Inflammatory macrophage treated with lipopolysaccharide for 4 hours (primary cell): ENCODE measurements around the gene MINDY4.

Experiments
- DNase-seq: peaks from one replicate; pipeline ENCODE4 v3.0.0-alpha.2; 2020

MINDY4 gene

DNA sequence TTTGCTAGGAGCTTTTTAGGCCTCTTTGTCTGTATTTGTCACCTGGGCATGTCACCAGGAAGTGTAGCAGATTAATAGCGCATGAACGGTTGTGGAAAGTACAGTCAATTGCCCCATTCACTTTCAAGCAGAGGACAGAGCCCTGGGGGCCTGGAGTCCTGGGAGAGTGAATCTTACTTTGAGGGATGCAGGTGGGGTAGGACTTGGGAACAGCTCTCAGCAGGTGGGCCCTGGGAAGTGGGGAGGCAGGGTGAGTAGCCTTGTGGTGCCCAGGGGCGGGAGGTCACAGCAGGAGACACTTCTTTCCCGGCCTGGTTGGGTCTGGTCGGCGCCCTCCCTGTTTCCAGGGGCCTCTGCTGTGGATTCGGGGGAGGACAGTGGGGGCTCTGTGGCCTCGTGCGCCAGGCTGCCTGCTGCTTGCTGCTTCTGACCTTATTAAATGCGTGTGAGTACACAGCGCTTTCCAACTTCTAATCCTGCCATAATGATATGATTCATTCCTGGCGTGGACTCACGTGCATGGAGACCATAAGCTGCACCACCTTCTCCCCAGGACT is 88.8 kb downstream of the MINDY4 start:
- no peak for DNase-seq

DNA sequence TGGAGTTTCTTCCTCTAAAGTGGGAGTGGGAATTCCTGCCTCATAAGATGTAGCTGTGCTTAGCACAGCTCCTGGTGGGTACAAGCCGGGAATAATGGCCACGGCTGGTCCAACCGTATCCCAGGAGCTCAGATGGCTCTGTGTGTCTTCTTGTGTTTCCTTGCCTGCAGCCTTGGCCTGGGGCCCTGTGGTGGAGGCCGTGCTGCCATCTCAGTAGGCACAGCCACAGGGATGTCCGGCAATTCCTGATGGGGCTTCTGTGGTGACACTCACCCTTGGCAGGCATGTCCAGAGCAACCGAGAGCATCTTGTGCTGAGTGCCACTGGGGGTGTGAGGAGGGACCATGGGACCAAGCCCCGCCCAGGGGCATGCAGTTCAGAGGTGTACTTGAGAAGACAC is 90.4 kb downstream of the MINDY4 start:
- no peak for DNase-seq

DNA sequence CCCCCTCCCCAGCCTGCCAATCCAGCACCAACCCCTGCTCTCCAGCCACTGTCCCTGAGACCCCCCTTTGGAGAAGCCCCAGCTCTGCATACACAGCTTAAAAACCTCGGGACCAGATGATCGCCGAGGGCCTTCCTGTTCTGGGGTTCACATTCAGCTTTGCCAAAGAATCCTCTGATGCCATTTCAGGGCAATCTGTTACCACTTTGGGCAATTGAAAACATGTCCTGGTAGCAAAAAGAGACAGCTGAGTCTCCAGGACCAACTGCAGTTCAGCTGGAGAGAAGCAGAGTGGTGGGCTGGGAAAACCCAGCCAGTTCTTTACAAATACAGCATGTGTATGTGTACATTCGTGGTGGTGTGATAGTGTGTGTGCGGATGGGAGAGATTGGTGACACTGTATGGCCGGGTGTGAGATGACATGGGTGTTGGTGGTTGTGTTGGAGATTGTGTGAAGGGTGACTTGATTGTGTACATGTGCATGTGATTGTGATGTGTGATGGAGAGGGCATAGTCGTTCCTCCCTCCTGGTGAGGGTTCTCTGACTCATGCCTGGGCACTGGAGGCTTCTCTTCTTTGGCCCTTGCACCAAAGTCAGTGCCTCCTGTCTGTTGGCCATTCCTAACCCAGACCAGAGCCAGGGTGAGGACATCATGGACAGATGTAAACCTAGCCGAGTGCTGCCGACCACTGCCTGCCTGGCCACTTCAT is 91.9 kb downstream of the MINDY4 start:
- no peak for DNase-seq

DNA sequence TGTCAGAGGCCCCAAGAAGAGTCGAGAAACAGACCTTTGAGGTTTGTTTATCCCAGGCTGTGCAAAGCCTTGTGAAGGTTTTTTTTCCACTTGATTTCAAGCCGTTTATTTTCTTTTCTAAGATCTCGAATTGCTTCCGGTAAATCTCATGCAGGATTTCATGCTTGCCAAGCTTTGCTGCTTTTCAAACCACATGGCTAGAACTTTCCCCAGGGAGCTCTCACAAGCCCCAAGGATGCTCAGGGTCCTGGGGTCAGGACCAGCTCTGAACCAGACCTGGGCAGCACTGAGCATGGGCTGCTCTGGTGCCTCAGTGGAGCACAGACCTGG is 92.5 kb downstream of the MINDY4 start:
- DNase-seq = no peak

DNA sequence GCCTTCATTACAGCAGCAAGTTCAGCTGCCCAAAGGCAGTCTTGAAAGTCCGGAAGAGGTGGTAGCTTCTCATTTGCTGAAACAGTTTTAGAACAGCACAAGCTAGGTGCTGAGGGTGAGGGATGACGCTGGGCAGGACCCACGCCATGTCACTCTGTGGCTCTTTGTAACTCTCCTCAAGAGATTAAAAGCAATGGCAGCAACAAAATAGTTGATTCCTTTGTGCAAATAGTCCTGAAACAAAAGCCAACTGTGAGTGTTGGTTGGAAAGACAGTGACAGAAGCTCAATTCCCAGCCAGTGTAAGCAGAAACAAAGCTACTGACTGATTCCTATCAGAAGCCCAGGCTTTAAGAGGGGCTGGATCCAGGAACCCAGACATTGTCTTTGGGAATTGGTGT is 92.9 kb downstream of the MINDY4 start:
- no peak for DNase-seq

DNA sequence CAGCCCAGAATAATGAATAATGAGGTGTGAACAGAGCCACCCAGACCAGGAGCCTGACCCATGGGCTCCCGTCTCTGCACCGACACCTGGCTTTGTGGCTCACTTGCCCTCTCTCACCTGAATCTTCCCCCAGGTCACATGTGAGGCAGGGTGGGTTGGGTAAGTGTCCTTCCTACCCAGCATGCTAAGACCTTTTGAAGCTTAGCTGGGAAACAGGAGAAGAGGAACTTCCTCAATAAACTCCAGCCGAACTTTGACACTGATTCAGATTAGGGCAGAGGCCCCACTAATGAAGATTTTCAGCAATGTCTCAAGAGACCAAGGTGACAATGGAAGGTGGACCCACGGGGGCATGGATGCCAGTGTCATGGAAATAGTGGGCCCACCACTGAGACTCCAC is 93.9 kb downstream of the MINDY4 start:
- DNase-seq = no peak

DNA sequence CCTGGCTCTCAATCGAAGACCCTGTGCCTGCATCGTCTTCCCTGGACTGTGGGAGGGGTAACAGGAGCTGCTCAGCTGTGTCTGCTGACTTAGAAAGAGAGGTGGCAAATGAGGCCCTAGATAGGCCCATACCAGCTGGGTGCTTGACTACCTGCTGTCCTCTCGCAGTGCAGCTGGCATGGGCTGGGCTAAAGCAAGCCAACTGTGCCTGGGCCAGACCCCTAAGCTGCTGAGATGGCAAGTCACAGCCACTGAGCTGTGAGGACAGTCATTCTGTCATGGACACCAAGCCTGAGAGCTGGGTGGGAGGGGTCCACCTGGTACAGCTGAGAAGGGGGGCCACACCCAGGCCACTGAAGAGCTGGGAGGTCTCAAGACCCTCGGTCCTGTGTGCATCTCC is 94.6 kb downstream of the MINDY4 start:
- DNase-seq = no peak

DNA sequence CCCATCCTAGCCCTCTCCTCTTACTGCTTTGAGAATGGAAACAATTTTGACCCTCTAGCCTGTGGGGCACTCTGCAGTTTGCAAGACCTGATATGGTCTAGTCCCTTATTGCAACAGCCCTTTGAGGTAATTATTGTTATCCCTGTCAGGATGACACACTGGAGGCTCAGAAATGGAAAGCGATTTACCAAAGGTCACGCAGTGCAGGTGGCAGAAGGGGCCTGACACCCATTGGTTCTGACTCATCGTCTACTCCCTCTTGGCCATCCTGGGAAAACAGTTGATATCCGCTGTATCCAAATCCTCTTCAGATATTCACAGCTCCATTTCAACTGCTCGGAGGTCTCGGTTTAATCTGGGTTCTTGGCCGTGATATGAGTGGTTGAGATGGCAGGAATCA is 95.7 kb downstream of the MINDY4 start:
- no peak for DNase-seq

DNA sequence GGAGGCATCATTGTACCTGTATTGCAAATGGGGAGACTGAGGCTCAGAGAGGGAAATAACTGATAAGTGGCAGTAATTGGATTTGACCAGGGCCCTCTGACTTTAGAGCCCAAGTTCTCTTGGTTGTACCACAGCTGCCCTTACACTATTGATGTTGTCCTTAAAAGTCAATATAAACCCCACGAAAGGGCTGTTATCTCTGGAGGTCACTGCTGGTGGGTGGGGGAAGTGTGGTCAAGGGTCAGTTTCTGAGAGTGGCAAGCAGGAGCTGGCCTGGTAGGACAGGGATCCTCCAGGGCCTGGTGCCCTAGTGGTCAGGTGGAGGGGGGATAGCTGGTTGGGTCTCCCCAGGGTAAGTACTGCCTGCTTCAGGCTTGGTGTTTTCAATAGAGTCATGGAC is 96.3 kb downstream of the MINDY4 start:
- no peak for DNase-seq

DNA sequence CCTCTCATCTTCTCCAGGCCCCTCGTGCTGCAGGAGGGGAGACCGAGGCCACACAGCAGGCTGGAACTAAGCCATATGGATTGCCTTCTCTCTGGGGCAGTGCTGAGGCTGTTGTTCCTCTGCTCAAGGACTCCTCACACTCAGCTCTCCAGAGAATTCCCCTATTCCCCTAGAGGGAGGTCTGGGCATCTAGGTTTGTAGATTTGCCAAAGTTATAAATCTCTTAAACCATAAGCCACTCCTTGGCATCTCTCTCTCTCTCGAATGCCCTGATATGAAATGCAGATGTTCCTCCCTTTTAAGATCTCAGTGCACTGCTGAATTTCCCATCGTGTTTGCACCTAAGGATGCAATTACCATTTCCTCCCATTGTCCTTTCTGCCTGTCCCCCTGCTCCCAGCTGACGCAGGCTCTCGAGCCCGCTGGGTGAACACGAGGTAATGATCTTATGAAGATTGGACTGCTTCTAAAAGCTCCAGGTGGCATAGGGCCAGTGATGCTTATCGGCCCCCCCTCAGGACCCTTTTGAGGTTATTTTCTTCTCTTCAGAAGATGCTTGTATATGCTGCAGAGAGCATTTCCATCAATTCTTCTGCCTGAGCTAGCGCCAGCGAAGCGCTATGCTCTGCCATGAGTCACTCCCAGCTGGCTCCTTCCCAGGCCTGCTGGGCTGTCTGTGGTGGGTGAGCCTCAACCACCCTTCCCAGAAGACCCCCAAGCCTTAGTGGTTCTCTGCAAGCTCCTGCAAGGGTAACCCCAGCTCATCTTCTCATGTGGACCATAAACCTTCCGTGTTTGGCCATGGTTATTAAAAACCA is 98.8 kb downstream of the MINDY4 start:
- DNase-seq = no peak

DNA sequence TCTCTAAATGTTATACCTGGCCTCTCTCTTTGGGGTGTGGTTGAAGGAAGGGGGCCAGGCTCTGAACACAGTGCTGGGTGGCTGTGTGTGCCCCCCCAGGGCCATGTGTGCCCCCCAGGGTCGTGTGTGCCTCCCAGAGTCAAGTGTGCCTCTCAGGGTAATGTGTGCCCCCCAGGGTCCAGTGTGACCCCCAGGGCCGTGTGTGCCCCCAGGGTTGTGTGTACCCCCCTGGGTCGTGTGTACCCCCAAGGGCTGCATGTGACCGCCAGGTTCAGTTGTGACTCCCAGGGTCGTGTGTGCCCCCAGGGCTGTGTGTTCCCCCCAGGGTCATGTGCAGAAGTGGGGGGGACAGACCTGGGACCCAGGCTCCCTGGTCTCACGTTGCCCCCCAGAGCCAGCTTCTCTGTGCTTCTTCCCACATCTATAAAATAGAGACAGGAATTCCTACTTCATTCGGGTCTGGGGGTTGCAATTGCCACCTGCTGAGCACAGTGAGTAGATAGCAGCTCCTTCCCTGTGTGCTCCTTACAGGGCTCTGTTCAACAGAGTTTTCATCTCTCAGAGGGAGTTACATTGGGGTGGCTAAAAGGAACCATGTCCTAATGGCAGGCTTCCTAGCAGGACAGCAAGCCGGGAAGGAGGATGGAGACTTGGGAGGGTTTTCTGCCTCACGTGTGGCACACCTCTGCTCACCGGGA is 99.8 kb downstream of the MINDY4 start:
- DNase-seq = no peak

DNA sequence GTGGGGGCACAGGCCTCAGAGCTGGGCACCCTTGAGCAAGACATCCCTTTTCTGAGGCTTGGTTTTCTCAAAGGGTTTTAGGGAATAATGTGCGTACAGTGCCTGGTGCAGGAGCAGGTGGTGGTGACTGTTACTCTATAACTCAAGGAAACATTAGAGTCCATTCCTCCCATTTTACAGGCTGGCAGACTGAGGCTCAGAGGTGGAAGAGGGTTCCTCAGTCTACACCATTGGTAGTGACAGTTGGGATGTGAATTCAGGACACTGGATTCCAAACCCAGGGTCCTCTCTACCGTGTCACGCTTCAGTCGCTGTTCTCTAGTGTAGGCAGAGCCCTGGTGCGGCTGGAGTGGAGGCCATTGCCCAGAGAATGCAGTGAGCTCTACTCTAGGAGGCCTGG is 100.4 kb downstream of the MINDY4 start:
- no peak for DNase-seq

DNA sequence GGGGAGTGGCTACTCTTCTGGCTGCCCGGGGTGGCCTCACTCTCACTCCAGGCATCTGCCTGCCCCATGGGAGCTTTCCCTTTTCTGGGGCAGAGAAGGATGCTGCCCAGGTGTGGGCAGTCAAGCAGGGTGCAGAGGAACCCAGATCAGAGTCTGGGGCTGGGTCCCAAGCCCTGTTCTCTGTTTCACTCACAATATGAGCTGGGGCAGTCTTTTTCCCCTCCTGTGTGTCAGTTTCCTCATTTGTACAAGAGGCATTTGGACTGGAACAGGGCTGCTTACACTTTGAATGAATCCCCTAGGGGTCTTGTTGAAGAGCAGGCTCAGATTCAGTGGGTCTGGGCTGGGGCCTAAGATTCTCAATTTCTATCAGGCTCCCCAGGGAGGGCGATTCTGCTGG is 102.0 kb downstream of the MINDY4 start:
- DNase-seq = no peak

DNA sequence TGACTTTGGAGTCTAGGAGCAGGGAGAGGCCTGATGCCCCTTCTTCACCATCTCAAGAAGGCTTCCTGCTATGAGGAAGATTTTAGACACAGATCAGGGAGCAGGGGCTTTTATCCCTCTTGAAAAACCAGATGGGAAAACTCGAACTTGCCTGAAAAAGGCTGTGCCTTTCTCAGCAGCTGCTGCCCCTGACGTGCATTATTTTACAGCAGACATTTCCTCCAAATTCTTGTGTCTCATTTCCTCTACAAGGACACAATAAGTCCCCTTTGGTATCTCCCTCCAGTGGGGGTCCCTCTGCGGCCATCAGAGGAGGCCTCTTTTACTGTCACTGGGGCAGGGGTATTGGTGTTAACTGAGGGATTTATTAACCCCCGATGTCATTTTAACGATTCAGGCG is 102.4 kb downstream of the MINDY4 start:
- DNase-seq = no peak

DNA sequence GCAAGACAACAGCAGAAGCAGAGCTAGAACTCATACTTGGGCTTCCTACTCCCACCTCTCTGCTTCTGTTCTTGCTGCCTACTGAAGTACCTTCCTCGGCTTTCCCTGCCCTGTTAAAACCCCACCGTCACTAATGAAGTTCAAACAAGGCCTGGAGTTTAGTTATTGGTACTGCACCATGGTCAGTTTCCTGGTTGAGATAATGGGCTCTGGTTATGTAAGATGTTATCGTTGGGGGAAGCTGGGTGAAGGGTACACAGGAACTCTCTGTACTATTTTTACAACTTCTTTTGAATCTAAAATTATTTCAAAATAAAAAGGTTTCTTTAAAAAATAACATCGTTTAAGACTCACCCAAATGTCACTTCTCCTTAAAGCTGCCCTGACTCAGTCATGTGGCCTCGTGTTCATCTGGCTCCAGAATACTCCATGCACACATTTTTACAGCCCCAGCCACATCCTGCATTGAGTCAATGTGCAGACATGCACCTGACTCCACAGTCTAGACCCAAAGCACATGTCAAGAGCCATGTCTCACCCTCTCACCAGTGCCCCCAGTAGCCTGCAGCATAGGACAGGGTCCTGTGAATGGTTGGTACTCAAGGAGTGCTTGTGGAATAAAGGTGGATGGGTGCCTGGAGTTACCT is 103.6 kb downstream of the MINDY4 start:
- peak; percentile 7 for DNase-seq

DNA sequence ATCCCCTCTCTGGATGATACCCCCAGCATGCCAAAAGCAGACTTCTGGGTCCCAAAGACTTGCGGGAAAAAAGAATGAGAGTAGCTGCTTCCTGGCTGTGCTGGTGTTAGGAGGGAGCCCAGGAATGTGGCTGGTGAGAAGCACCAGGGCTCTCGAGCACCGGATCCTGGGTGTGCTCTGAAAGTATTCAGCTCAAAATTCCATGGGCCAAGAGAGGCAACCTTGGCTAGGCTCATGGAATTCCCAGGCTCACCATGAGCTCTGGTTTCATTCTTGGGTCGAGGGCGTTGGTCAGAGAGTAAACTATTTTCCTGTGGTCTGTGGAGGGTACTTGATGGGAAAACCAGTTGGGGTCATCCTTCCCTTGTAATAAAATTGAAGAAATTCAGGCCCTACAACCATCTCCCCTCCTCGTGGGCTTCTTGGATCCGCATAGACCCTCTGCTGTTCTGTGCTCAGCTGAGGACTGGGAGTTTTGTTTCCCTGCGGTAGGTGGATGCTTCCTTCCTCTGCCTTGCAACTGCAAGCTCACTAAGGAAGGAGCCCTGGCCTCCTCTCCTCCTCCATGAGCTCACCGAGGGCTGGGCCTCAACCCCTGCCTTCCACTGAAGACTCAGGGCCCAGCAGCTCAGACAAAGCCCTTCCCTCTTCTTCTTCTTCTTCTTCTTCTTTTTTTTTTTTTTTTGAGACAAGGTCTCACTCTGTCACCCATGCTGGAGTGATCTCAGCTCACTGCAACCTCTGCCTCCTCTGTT is 106.0 kb downstream of the MINDY4 start:
- peak; percentile 60 for DNase-seq

DNA sequence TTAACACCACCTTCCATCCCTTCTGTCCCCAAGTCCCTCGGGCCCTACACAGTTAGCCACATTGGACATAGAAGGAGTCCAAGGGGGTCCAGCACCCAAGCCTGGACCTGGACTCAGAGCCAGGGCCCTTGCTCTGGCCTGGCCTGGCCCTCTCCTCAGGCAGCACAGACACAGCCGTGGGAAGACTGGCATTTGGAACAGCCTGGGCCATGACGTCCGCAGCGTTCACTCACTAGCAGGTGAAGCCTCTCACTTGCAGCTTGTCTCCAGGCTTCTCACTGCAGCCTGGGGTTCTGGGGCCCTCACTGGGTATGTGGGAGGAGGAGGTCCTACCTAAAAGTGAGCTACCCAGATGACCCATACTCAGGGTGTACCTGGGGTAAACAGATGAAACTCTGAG is 106.8 kb downstream of the MINDY4 start:
- DNase-seq = no peak

DNA sequence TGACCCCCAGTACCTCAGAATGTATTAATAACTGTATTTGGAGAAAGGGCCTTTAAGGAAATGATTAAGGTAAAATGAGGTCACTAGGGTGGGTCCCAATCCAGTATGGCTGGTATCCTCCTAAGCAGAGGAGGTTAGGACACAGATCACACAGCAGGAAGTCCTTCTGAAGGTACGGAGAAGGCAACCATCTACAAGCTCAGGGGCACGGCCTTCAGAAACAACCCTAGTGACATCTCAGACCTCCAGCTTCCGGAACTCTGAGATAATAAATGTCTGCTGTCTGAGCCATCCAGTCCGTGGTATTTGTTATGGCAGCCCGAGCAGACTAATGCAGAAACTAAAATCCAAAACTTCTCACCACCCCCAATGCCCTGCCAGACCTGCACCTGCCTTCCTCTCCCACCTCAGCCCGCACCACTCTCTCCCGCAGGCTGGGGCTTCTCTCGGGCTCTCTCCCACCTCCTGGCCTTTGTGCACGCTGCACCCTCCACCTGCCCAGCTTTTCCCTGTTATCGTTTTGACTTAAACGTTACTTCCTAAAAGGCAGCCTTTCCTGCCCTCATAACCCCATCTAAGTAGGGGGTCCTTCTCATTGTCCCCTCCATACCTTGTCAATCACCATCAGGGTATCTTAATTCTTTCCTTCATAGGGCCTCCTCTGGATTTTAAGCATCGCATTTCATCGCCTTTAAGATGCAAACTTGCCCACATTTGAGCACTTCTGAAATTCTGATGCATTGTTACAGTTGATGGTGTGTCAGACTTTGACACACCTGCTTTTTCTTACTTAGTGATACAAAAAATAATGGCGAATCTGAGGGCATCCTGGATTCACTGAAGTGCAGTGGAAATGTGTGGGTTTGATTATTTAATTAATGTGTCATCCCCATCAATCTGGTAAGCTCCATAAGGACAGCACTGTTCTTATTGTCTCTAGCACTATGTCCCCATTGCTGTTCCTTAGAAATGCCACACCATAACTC is 108.2 kb downstream of the MINDY4 start:
- no peak for DNase-seq

DNA sequence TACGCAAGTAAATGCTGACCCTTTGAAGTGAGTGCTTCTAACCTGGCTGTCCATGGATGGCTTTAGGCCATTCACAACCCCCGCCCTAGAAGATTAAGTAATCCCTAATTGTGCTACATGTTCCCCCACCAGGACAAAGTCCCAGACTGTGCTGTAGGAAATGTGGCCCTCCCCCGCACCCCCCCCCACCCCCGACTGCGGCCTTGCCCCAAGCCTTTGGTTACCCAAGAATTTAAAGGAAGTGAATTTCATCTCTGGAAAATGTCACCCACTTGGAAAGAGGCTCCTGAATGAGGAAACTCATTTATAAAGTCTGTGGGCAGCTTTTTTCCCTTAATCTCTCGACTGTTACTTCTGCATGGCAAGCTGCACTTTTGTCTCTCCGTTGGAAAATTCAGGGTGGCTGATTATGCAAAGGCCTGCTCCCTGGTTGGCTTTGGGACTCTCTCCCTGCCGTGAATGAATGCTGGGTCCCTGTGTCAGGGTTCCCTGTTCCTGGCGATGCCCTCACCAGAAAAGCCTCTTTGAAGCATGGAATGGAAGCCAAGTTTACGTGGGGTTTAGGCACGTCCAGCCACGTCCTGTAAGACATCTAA is 109.0 kb downstream of the MINDY4 start:
- DNase-seq = peak; percentile 63

DNA sequence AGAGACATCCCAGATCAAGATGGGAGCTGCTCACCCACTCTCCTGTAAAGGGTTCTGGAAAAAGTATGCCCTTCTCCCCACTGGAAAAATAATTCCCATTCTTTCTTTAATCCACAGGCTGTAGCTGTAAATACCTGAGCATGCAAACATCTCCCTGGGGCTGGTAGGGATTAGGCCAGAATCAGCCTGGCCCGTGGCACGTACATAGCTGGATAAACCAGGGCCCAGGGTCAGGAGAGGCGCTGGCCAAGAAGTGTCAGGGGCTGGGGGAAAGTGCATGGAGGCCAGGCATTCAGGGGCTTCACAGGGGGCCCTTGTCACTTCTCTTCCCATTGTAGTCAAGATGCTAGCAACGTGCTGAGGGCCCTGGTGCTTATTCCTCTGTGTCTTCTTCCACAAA is 109.7 kb downstream of the MINDY4 start:
- DNase-seq = no peak

DNA sequence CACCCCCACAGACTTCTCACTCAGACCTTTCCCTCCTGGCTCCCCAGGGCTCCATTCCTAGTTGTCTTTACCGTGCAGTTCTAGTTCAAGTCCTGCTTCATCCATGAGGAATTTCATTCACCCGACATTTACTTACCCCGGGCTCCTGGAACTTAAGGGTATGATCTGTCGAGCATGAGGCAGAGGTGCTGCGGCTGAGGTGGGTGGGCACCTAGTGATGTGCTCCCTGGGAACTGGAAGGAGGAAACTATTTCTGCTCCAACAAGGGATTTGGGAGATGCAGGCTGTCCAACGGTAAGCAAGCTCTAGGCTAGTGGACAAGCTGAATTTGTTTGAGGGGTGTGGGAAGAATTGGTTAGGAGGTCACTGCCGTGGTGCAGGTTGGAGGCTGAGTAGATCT is 110.2 kb downstream of the MINDY4 start:
- no peak for DNase-seq
